K562 (cell line): ENCODE results near the gene TMEM163. TPM values are rescaled to one million over a fixed set of nuclear protein-coding genes. Genes with fewer than 3 reads are reported as not detected.
"Not testable (repeated sequence)": the region's sequence is repeated elsewhere in the genome, so short reads cannot be mapped to it uniquely, and the experiment has no call there.

ENCODE experiments used
- ATAC-seq: fragments of 200-7000 bp; cut with Tn5 transposase; 3 replicates; pipeline ENCODE4 v1.9.1; 2020; ENCODE audit warnings: moderate library complexity
- BruUV-seq: library from RNA; stranded (reverse); fragments of 400-500 nt; replicated peaks from 2 replicates; lab custom pipeline; 2021; lab: Mats Ljungman, UMichigan
- CTCF ChIA-PET: fragments of 300-600 bp; formaldehyde crosslinking; extraction: SDS; loops from one replicate; lab custom pipeline; 2021; ENCODE audit warnings: low intra/inter-chr PET ratio; lab: Yijun Ruan, JAX
- POLR2A ChIA-PET: fragments of 300-600, 350-650 bp; sonication (Branson Sonifier 250); formaldehyde crosslinking; extraction: SDS; loops from one replicate; lab custom pipeline; 2021; ENCODE audit warnings: antibody characterized with exemption, inconsistent platforms; lab: Yijun Ruan, JAX
- DNase-seq, 4 experiments: peaks; one replicate each; pipeline versions ENCODE4 v3.0.0 to v3.0.0-alpha.2; 2011 to 2018; ENCODE audit warnings: low spot score in 3 of 4, mixed read lengths in 3 of 4; ENCODE audit errors: extremely low read depth in 1 of 4
- FAIRE-seq: peaks from 2 replicates; lab custom pipeline; 2011; peaks lifted over from hg19 to GRCh38; lab: Jason Lieb, UNC
- H2AFZ ChIP-seq: 2 replicates; pipeline ENCODE4 v1.6.0; 2011; ENCODE audit warnings: low read depth, low read length, control low read depth, inconsistent platforms
- H3K27ac ChIP-seq: fragments of 200-600 bp; 3 replicates; pipeline ENCODE4 v1.8.0; 2011; ENCODE audit warnings: low read depth, mild to moderate bottlenecking, control low read depth, inconsistent platforms, low read length, moderate library complexity, mixed read lengths; ENCODE audit errors: extremely low read depth
- H3K27me3 ChIP-seq, 2 experiments: fragments of 300-600 bp in 1 of 2; 2 replicates in 1 of 2; 3 replicates in 1 of 2; pipeline versions ENCODE4 v1.6.0 to v1.8.0; 2011; ENCODE audit warnings: inconsistent platforms in 2 of 2, low read length in 2 of 2, mild to moderate bottlenecking in 1 of 2, mixed read lengths in 1 of 2, moderate library complexity in 1 of 2; ENCODE audit not compliant: control insufficient read depth in 2 of 2, insufficient read depth in 2 of 2
- H3K36me3 ChIP-seq: fragments of 300-600 bp; 3 replicates; pipeline ENCODE4 v1.8.0; 2011; ENCODE audit warnings: mild to moderate bottlenecking, low read length, inconsistent platforms; ENCODE audit not compliant: control insufficient read depth, insufficient read depth
- H3K4me1 ChIP-seq, 2 experiments: fragments of 200-600 bp in 1 of 2; replicated peaks in 1 of 2; 2 replicates in 1 of 2; 3 replicates in 1 of 2; pipeline versions ENCODE4 v1.5.1 to v1.8.0; 2011; ENCODE audit warnings: inconsistent platforms in 2 of 2, low read length in 2 of 2, mild to moderate bottlenecking in 1 of 2, mixed read lengths in 1 of 2, moderate library complexity in 1 of 2; ENCODE audit not compliant: control insufficient read depth in 2 of 2, insufficient read depth in 2 of 2
- H3K4me2 ChIP-seq: 2 replicates; pipeline ENCODE4 v1.6.1; 2011; ENCODE audit warnings: low read length, control low read depth, inconsistent platforms, mixed read lengths; ENCODE audit not compliant: insufficient read depth
- H3K4me3 ChIP-seq: fragments of 200-600 bp; sonication (generic), shearing (Covaris generic); 2 replicates; pipeline ENCODE4 v1.5.1; 2016; ENCODE audit warnings: control low read depth, inconsistent platforms
- H3K79me2 ChIP-seq: fragments of 200-600 bp; 3 replicates; pipeline ENCODE4 v1.8.0; 2011; ENCODE audit warnings: low read length, inconsistent platforms; ENCODE audit not compliant: control insufficient read depth, insufficient read depth
- H3K9ac ChIP-seq, 2 experiments: 2 replicates each; pipeline versions ENCODE4 v1.6.0 to v1.6.1; 2011; ENCODE audit warnings: low read depth in 2 of 2, low read length in 2 of 2, control low read depth in 1 of 2, inconsistent platforms in 1 of 2, mild to moderate bottlenecking in 1 of 2, mixed read lengths in 1 of 2; ENCODE audit not compliant: insufficient read depth in 1 of 2
- H3K9me1 ChIP-seq: one replicate; pipeline ENCODE4 v1.6.0; 2011; ENCODE audit warnings: inconsistent platforms, mild to moderate bottlenecking, low read length, moderate library complexity; ENCODE audit not compliant: control insufficient read depth, insufficient read depth
- H3K9me3 ChIP-seq: replicated peaks from 2 replicates; pipeline ENCODE4 v1.5.1; 2011; ENCODE audit warnings: low read depth, low read length, inconsistent platforms; ENCODE audit not compliant: control insufficient read depth, insufficient read depth
- H4K20me1 ChIP-seq: replicated peaks from 2 replicates; pipeline ENCODE4 v1.6.1; 2011; ENCODE audit warnings: low read length, inconsistent platforms, mixed read lengths; ENCODE audit not compliant: control insufficient read depth, insufficient read depth
- CHCHD3 ChIP-seq: fragments of 250-450 bp; sonication (Bioruptor Pico); IDR thresholded peaks from 2 replicates; pipeline ENCODE4 v2.1.2; 2022; ENCODE audit warnings: mild to moderate bottlenecking
- PCBP1 ChIP-seq: fragments of 200-400 bp; formaldehyde crosslinking; IDR thresholded peaks from 2 replicates; pipeline ENCODE4 v1.6.1; 2018; ENCODE audit warnings: mild to moderate bottlenecking, low read depth, low read length; ENCODE audit not compliant: poor library complexity, severe bottlenecking
- RBM15 ChIP-seq: fragments of 200-400 bp; formaldehyde crosslinking; IDR thresholded peaks from 2 replicates; pipeline ENCODE4 v1.6.1; 2018; ENCODE audit warnings: mild to moderate bottlenecking, low read length, moderate library complexity; ENCODE audit not compliant: insufficient read depth
- ZZZ3 ChIP-seq: fragments of 450-650 bp; IDR thresholded peaks from 2 replicates; pipeline ENCODE4 v1.6.1; 2016; ENCODE audit warnings: antibody characterized with exemption, mild to moderate bottlenecking, moderate library complexity
- WGBS: fragments of 100-300 bp; shearing (Covaris generic); methylation state at CpG from one replicate; pipeline ENCODE4 v1.1.6; 2016; ENCODE audit warnings: low coverage, mixed read lengths; ENCODE audit not compliant: insufficient coverage; ENCODE audit errors: missing lambda C conversion rate; 5-methylcytosine and 5-hydroxymethylcytosine counted together
- in situ Hi-C: fragments of 300-500 bp; cut with MboI; formaldehyde crosslinking; loops from 4 replicates; pipeline ENCODE4 v1.15.0; 2018; ENCODE audit warnings: inconsistent platforms, mixed read lengths
- intact Hi-C: fragments of 100-400 bp; cut with micrococcal nuclease; formaldehyde crosslinking; loops from 2 replicates; pipeline ENCODE4 v1.14.2; 2022
- polyA plus RNA-seq, 8 experiments: library from polyadenylated mRNA; depleted of rRNA in 4 of 8; stranded (reverse) in 5 of 8; unstranded in 3 of 8; fragments of >200 nt; fragmentation: Nextera tagmentation in 2 of 8; fragmentation: Illumina TruSeq in 1 of 8; extraction: Ambion mirVana in 2 of 8; extraction: Trizol in 1 of 8; gene quantifications; 2 replicates each; pipeline versions ENCODE4 v1.2.1 to v1.2.3, GENCODE V29; 2011 to 2014; ENCODE audit warnings: inconsistent platforms in 1 of 8, missing spikeins in 1 of 8
- total RNA-seq, 7 experiments: library from RNA; depleted of rRNA in 6 of 7; stranded (reverse); fragments of >200 nt in 6 of 7; fragmentation: Illumina TruSeq in 2 of 7; extraction: Trizol in 2 of 7; gene quantifications; 2 replicates each; pipeline versions ENCODE4 v1.2.1 to v1.2.3, GENCODE V29; 2011 to 2021; ENCODE audit warnings: low replicate concordance in 1 of 7

TMEM163 gene
- total and polyA plus RNA-seq, 9 of the 15 experiments (the other 6 are each of a cell fraction or from before 2014, with no cell fraction given) = 0.04 to 0.68 (median 0.16) TPM; not detected in 3

DNA sequence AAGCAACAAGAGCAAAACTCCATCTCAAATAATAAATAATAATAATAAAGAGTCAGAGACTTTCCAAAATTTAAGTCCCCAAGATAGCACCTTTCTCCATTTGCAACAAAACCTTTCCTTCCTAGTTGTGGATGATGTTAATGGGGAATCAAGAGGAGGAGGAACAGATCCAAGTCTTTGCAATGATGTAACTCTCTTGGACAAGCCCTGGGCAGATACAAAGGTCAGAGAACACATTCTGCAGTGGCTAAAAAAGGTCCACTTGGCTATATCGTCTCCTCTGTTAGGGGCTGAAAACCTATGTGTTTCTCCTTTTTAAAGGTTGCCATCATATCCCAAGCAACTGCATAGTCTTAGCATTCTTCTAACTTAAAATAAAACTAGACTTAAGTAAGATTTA, 151.1 kb downstream of the TMEM163 start:
- in situ Hi-C loops (no loop called here), intact Hi-C loops (no loop called here)
- no peak overlapping the region for H3K27ac ChIP-seq
- 8% methylated on average over 1 of the region's 1 CpG for WGBS
- H3K79me2 ChIP-seq = no peaks in the 10 kb centered on the region
- no peaks in the 10 kb centered on the region for H3K4me1 ChIP-seq
- ChIA-PET CTCF (no interaction called here), POLR2A (no interaction called here)
- BruUV-seq = no TSS peak
- no peak for TF ChIP-seq CHCHD3 (CRISPR knock-in tag)
- TF ChIP-seq PCBP1 = no peak
- no peak for TF ChIP-seq ZZZ3
- no peak for TF ChIP-seq RBM15
- H3K4me2 ChIP-seq = no peak overlapping the region
- ATAC-seq = no peak
- no peaks in the 10 kb centered on the region for H3K9me3 ChIP-seq
- no peak for FAIRE-seq
- no peak overlapping the region for H2AFZ ChIP-seq
- no peak for DNase-seq
- H3K9ac ChIP-seq = no peak overlapping the region
- H3K9me1 ChIP-seq = no peaks in the 10 kb centered on the region
- H3K36me3 ChIP-seq = no peaks in the 10 kb centered on the region
- H4K20me1 ChIP-seq = no peaks in the 10 kb centered on the region
- H3K27me3 ChIP-seq = no peaks in the 10 kb centered on the region
- H3K4me3 ChIP-seq = no peak overlapping the region

DNA sequence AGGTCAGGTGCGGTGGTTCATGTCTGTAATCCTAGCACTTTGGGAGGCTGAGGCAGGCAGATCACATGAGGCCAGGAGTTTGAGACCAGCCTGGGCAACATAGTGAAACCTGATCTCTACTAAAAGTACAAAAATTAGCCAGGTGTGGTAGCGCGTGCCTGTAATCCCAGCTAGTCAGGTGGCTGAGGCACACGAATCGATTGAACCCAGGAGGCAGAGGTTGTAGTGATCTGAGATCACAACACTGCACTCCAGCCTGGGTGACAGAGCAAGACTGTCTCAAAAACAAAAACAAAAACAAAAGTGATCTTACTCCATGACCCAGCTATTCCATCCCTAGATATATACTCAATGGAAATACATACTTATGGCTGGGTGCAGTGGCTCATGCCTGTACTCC, 153.8 kb downstream of the TMEM163 start:
- in situ Hi-C loops, BruUV-seq, H3K27me3 ChIP-seq, FAIRE-seq, POLR2A ChIA-PET, CTCF ChIA-PET, DNase-seq, H3K36me3 ChIP-seq, H3K4me3 ChIP-seq, H3K79me2 ChIP-seq, H3K9me3 ChIP-seq, intact Hi-C loops, H4K20me1 ChIP-seq, H3K4me1 ChIP-seq, H3K4me2 ChIP-seq, H3K9me1 ChIP-seq, ATAC-seq, H3K9ac ChIP-seq, H2AFZ ChIP-seq, H3K27ac ChIP-seq: not testable (repeated sequence)
- 9% methylated on average over 5 of the region's 5 CpGs for WGBS
